Measurements from ENCODE around the gene SFTPB. TPM values are rescaled to one million over a fixed set of nuclear protein-coding genes. Genes with fewer than 3 reads are reported as not detected.
"Not testable (repeated sequence)": the region's sequence is repeated elsewhere in the genome, so short reads cannot be mapped to it uniquely, and the experiment has no call there.

Gene SFTPB
- total and polyA plus RNA-seq, 2 experiments from 2014 or later = 3.3 to 27.6 TPM

DNA sequence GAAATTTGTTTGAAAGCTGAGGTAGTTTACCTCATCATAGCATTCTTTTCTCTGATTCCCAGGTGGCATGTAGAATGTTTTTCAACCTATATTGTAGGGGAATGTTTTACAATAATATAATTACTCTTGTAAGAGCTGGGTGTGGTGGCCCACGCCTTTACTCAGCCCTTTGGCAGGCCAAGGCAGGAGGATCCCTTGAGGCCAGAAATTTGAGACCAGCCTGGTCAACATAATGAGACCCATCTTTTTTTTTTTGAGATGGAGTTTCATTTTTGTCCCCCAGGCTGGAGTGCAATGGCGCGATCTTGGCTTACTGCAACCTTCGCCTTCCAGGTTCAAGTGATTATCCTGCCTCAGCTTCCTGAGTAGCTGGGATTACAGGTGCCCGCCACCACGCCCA lies 48.4 kb downstream of the SFTPB start:
- Histone ChIP-seq H3K9me2 (replicated peaks; ENCODE audit: insufficient read depth) (no peaks in the 10 kb centered on the region), H3K4me3 (no peak overlapping the region), H3K27ac (no peak overlapping the region), H2AFZ (no peak overlapping the region), H3K4me1 (ENCODE audit: insufficient read depth) (peaks cover 12% of the 10 kb centered on the region), H3K27me3 (no peaks in the 10 kb centered on the region), H3K36me3 (replicated peaks; ENCODE audit: insufficient read depth, low read depth) (no peaks in the 10 kb centered on the region), H3K79me2 (peaks cover 48% of the 10 kb centered on the region), H4K20me1 (ENCODE audit: insufficient read depth, poor library complexity, severe bottlenecking) (peaks cover 6% of the 10 kb centered on the region), H3K9me3 (ENCODE audit: low read depth) (no peaks in the 10 kb centered on the region), H3K4me2 (no peak overlapping the region)
- DNase-seq (ENCODE audit: low spot score) = no peak
- TF ChIP-seq, protein P1, sequence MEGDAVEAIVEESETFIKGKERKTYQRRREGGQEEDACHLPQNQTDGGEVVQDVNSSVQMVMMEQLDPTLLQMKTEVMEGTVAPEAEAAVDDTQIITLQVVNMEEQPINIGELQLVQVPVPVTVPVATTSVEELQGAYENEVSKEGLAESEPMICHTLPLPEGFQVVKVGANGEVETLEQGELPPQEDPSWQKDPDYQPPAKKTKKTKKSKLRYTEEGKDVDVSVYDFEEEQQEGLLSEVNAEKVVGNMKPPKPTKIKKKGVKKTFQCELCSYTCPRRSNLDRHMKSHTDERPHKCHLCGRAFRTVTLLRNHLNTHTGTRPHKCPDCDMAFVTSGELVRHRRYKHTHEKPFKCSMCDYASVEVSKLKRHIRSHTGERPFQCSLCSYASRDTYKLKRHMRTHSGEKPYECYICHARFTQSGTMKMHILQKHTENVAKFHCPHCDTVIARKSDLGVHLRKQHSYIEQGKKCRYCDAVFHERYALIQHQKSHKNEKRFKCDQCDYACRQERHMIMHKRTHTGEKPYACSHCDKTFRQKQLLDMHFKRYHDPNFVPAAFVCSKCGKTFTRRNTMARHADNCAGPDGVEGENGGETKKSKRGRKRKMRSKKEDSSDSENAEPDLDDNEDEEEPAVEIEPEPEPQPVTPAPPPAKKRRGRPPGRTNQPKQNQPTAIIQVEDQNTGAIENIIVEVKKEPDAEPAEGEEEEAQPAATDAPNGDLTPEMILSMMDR (IDR thresholded peaks at IDR 0.05; ENCODE audit: poor library complexity) = no peak
- TF ChIP-seq EZH2phosphoT487 (IDR thresholded peaks at IDR 0.05; ENCODE audit: low read depth, severe bottlenecking, unreplicated experiment) (no peak), EZH2 (IDR thresholded peaks at IDR 0.05; ENCODE audit: borderline replicate concordance) (no peak)
- WGBS (ENCODE audit: low lambda C conversion rate, missing lambda C conversion rate) = 93% methylated on average over 6 of the region's 6 CpGs

DNA sequence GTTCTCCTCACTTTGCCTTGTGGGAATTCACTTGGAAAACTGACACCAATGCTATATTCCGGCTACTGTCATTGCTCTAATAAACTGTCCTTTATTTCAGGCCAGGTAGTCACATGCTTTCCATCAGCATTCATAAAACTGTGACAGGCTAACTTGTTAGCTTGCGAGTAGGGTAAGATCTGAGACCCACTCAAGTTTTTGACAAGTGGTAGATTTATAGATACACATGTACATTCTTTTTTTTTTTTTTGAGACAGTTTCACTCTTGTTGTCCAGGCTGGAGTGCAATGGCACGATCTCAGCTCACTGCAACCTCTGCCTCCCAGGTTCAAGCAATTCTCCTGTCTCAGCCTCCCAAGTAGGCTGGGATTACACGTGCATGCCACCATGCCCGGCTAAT lies 50.3 kb downstream of the SFTPB start:
- H3K4me3 ChIP-seq; H3K9me2 ChIP-seq (replicated peaks; ENCODE audit: insufficient read depth); H3K9me3 ChIP-seq (ENCODE audit: low read depth); H4K20me1 ChIP-seq (ENCODE audit: insufficient read depth, poor library complexity, severe bottlenecking); H2AFZ ChIP-seq; DNase-seq (ENCODE audit: low spot score); H3K36me3 ChIP-seq (replicated peaks; ENCODE audit: insufficient read depth, low read depth); H3K27ac ChIP-seq; H3K27me3 ChIP-seq: not testable (repeated sequence)
- 98% methylated on average over 5 of the region's 5 CpGs for WGBS (ENCODE audit: low lambda C conversion rate, missing lambda C conversion rate)
- Histone ChIP-seq H3K4me1 (ENCODE audit: insufficient read depth) (peaks cover 12% of the 10 kb centered on the region), H3K79me2 (peaks cover 47% of the 10 kb centered on the region), H3K4me2 (peak overlapping the region; percentile 94)

DNA sequence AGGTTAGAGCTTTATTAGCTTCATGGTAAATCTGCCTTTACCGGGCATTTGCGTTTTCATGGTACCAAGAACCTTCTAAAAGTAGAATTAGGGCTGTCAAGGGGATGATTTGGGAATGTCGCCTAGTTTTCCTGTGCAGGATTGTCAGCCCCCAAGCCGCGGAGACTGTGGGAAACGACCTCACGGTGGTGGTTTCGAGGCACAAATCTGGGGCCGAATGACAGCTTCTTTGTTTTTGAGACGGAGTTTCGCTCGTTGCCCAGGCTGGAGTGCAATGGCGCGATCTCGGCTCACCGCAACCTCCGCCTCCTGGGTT lies 52.6 kb downstream of the SFTPB start:
- Histone ChIP-seq H3K27me3 (no peaks in the 10 kb centered on the region), H3K27ac (peak overlapping the region; percentile 79), H2AFZ (peak overlapping the region; percentile 73)

DNA sequence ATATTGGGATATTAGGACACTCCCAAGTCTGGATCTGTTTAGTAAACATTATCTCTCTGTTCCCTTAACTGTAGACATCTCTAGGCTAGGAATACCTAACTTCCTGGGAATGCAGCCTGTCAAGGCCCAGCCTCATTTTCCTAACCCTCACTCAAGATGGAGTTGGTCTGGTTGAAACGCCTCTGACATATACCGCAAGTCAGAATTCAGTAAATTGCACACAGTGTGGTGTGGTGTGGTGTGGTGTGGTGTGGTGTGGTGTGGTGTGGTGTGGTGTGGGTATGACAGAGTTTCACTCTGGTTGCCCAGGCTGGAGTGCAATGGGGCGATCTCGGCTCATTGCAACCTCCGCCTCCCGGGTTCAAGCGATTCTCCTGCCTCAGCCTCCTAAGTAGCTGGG lies 53.2 kb downstream of the SFTPB start:
- not testable (repeated sequence) for H3K9me2 ChIP-seq (replicated peaks; ENCODE audit: insufficient read depth); H2AFZ ChIP-seq; DNase-seq (ENCODE audit: low spot score); H3K27me3 ChIP-seq; H3K36me3 ChIP-seq (replicated peaks; ENCODE audit: insufficient read depth, low read depth); H3K4me2 ChIP-seq; H3K27ac ChIP-seq; H3K9me3 ChIP-seq (ENCODE audit: low read depth); H4K20me1 ChIP-seq (ENCODE audit: insufficient read depth, poor library complexity, severe bottlenecking); H3K4me3 ChIP-seq
- Histone ChIP-seq H3K4me1 (ENCODE audit: insufficient read depth) (peaks cover 19% of the 10 kb centered on the region), H3K79me2 (peaks cover 48% of the 10 kb centered on the region)
- 96% methylated on average over 7 of the region's 7 CpGs for WGBS (ENCODE audit: low lambda C conversion rate, missing lambda C conversion rate)

More for the DNA sequence above, 52.6 kb downstream of the SFTPB start:
- Histone ChIP-seq H3K79me2 (peaks cover 47% of the 10 kb centered on the region), H3K9me3 (ENCODE audit: low read depth) (no peaks in the 10 kb centered on the region), H3K4me2 (peak overlapping the region; percentile 65), H4K20me1 (ENCODE audit: insufficient read depth, poor library complexity, severe bottlenecking) (peaks cover 8% of the 10 kb centered on the region), H3K9me2 (replicated peaks; ENCODE audit: insufficient read depth) (no peaks in the 10 kb centered on the region), H3K4me3 (no peak overlapping the region), H3K36me3 (replicated peaks; ENCODE audit: insufficient read depth, low read depth) (no peaks in the 10 kb centered on the region), H3K4me1 (ENCODE audit: insufficient read depth) (peaks cover 17% of the 10 kb centered on the region)
- no peak for DNase-seq (ENCODE audit: low spot score)
- WGBS (ENCODE audit: low lambda C conversion rate, missing lambda C conversion rate) = 94% methylated on average over 17 of the region's 17 CpGs
- TF ChIP-seq EZH2phosphoT487 (IDR thresholded peaks at IDR 0.05; ENCODE audit: low read depth, severe bottlenecking, unreplicated experiment) = no peak
- TF ChIP-seq, protein P1 (IDR thresholded peaks at IDR 0.05; ENCODE audit: poor library complexity) = no peak
- no peak for TF ChIP-seq EZH2 (IDR thresholded peaks at IDR 0.05; ENCODE audit: borderline replicate concordance)
